Umbilical cord (tissue), 2 donors: Measurements from ENCODE around the gene KDM3A. TPM values are rescaled to one million over a fixed set of nuclear protein-coding genes. Genes with fewer than 3 reads are reported as not detected.

ENCODE experiments used
- DNase-seq: peaks from one replicate; pipeline ENCODE4 v3.0.0-alpha.2; 2015; ENCODE audit warnings: low spot score
- total RNA-seq: library from RNA; depleted of rRNA; stranded (reverse); fragments of >200 nt; gene quantifications from one replicate; pipeline ENCODE4 v1.2.3, GENCODE V29; 2014; ENCODE audit warnings: low replicate concordance; ENCODE audit not compliant: insufficient read depth

Gene KDM3A
- total RNA-seq, 1 donor from 2014 or later: 46.2 TPM

DNA sequence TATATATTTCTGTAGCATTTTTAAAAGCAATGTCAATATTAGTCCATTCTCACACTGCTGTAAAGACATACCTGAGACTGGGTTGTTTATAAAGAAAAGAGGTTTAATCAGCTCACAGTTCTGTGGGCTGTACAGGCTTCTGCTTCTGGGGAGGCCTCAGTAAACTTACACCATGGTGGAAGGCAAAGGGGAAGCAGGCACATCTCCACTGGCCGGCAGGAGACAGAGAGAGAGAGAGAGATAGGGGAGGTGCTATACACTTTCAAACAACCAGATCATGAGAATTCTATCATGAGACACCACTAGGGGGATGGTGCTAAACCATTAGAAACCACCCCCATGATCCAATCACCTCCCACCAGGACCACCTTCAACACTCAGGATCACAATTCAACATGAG lies 79.0 kb downstream of the KDM3A start:
- DNase-seq: no peak

DNA sequence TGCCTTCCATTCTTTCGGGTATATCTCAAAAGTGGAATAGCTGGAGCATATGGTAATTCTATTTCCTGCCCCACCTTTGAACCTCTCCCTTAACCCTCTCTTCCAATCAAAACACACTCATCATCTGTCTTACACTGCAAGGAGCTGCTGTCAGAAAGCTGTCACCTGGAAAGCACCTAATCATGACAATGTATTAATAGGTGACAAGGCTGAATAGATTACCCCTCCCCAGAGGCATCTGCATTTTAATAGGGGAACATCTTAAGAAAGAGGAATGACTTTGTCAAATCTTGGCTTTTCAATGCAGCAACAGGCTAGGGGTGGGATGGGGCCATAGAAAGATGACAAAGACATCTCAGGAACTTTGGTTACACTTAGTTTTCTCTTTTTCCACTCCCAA lies 80.8 kb downstream of the KDM3A start:
- DNase-seq: no peak

DNA sequence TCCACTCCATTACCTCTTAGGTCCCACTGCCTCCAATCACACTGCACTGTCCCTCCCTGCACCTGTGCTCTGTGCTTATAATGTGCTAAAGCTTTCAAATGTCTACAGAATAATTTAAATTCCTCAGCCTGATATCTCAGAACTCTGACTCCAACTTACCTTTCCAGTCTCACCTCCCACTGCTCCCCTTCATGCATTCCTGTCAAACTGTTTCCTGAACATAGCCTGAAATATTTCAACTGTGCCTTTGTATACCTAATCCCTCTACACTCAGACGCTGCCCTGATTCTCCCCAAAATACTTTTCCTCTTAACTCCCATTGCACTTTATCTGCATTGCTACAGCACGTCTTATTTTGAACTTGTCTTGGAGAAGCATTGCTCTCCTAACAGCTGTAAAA lies 81.5 kb downstream of the KDM3A start:
- DNase-seq: no peak

DNA sequence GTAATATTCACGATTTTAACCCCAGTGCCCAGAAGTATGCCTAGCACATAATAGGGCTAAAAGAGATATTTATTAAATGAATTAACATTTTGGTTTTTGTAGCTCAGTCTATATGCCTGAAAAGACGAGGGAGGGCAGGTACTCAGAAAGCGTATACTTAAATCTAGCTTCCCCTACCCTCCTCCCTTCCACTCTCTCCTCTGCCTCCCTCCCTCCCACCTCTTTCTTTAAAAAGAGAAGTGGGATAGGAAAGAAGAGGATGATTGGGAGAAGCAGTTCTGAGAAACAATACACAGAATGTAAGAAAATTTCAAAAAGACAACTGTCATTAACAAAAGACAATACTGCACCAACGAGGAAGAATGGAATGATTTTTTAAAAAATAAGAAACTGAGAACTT lies 82.3 kb downstream of the KDM3A start:
- no peak for DNase-seq

DNA sequence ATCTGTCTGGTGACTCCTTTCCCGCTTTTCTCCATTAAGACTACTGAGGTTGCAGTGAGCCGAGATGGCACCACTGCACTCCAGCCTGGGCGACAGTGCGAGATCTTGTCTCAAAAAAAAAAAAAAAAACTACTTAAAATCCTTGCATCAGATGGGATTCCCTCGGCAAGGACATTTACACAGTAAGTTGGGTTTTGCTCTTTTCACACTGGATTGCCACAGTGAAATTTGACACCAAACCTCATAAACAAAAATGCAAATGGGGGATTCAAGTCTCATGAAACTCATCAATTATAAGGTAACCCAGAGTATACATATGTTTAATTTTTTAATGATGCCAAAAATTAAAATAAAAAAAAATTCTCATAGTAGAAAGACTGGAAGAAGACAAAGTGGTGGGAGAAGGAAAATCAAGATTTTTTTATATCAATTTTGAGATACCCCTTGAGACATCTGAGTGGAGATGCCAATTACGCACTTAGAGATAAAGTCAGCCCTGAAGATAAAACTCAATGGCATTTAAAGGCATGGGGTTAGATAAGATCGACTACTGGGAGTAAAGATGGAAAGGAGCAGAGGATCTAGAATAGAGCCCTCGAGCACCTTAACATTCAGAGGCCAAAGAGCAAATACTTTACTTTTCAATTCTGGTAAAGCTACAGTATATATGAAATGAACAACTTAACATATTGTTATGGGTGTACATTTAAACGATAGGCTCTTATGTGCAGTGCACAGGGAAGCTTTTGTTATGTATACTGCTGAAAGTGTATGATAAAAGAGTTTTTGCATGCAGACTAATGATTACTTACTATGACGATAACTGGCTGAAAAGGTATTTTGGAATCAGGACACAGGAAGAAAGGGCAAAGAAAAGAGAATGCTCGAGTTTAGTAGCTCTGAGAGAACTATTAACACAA lies 84.5 kb downstream of the KDM3A start:
- DNase-seq: no peak

DNA sequence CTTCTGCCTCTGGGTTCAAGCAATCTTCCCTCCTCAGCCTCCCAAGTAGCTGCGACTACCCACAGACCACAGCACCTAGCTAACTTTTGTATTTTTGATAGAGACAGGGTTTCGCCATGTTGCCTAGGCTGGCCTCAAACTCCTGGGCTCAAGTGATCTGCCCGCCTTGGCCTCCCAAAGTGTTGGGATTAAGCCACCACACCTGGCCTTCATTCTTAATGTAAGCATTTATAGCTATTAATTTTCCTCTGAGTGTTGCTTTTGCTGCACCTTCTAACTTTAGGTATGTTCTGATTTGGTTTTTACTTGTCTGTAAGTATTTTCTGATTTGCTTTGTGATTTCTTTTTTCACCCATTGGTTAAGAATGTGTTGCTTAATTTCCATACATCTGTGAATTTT lies 92.4 kb downstream of the KDM3A start:
- DNase-seq: no peak

DNA sequence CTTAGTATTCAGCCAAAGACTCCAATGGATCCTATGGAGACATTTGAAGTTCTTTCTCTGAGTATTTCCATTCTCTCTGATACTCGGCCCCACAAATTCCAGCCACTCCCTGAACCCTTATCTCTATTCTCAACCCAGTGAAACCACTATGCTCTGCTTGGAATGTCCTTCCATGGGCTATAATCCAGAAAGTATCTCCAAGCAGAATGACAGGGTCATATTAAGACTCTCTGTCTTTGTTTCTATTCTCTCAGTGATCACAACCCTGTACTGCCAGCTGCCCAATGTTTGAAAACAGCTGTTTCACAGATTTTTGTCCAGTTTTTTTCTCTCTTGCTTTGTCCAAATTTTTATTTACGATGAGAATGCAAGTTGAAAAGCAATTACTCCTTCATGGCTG lies 100.2 kb downstream of the KDM3A start:
- DNase-seq: peak; percentile 2

Other genes with a start within 250 kb of the KDM3A start
- 64.8 TPM for gene IMMT, start 245.9 kb upstream of the KDM3A start, total RNA-seq
- gene MRPL35, start 241.9 kb upstream of the KDM3A start, total RNA-seq: 22.9 TPM
- gene REEP1, start 103.7 kb upstream of the KDM3A start, total RNA-seq: 4.1 TPM
- gene CHMP3, start 122.1 kb downstream of the KDM3A start, total RNA-seq: 121 TPM
- 37.8 TPM for gene RNF103, start 182.5 kb downstream of the KDM3A start, total RNA-seq